HG03097 (cell line): ENCODE measurements around the gene RHOU.
"Not testable (repeated sequence)": the region's sequence is repeated elsewhere in the genome, so short reads cannot be mapped to it uniquely, and the experiment has no call there.

Experiments
- ATAC-seq: cut with Tn5 transposase; IDR thresholded peaks from one replicate; pipeline ENCODE4 v1.9.1; 2021; ENCODE audit not compliant: unreplicated experiment, low FRiP score

The RHOU gene

DNA sequence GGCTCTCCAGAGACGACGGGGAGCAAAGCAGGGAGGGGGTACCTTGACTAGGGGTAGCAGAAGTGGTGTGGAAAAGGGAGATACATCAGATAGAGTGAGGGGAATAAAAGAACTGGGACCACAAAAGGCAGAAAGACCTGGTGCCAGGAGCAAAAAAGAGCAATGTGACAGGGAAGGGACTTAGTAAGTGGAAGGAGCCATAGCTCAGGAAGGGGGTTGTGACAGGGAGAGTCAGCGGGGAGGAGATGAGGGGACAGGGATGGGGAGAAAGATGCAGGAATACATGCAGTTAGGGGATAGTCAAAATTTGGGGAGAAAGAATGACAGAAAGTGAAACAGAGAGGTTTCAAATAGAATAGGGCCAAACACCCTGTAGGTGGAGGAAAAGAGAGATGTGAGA, 20.5 kb downstream of the RHOU start:
- no peak for ATAC-seq

GRCh38 chr1:228756457-228756856, 21.2 kb downstream of the RHOU start:
- ATAC-seq, result no peak

DNA sequence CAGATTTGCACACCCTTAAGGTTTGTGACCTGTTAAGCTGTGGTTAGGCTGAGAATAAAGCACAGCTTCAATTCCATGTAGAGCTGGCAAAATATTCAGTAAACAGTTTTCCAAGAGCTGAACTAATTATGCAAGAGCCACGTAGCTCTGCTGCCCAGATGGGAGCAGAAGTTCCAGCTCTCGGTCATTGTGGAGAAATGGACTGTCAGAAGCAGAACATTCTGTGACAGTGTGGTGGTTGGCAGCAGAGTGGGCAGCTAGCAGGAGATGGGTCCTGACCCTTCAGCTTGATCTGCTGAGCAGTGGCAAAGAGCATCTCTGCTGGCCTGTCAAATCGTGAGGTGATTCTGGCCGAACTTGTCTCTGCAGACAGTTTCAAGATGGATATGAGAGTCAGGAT, 23.2 kb downstream of the RHOU start:
- no peak for ATAC-seq

DNA sequence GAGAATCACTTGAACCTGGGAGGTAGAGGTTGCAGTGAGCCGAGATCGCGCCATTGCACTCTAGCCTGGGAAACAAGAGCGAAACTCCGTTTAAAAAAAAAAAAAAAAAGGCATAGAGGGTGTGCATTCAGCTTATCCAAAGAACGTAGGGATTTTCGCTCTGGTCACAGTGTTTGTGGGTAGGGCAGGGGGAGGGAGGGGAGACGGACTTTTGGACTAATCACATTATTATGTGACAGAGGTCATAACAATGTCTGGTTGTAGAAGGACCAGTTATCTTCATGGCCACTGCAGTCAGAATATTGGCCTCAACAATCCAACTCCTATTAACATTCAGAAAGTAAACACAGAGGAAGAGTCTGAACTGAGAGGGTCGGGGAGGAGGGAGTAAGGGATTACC, 25.7 kb downstream of the RHOU start:
- no peak for ATAC-seq

DNA sequence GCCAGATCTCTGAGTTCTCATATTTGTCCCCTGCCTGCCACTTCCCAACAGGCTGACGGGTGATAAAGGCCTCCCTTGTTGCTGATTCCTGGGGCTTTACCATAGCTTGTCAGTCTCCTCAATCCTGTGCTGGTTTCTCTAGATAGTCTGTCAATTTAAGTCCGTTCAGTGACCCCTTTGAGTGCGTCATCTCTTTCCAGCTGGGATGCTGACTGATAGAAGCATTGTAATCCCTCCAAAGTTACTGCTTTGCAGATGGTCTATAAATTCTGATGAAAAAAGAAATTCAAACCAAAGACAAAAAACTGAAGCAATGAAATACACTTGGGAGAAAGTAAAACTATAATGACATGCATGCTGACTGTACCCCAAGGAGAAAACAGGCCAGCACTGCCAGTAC, 28.3 kb downstream of the RHOU start:
- no peak for ATAC-seq

DNA sequence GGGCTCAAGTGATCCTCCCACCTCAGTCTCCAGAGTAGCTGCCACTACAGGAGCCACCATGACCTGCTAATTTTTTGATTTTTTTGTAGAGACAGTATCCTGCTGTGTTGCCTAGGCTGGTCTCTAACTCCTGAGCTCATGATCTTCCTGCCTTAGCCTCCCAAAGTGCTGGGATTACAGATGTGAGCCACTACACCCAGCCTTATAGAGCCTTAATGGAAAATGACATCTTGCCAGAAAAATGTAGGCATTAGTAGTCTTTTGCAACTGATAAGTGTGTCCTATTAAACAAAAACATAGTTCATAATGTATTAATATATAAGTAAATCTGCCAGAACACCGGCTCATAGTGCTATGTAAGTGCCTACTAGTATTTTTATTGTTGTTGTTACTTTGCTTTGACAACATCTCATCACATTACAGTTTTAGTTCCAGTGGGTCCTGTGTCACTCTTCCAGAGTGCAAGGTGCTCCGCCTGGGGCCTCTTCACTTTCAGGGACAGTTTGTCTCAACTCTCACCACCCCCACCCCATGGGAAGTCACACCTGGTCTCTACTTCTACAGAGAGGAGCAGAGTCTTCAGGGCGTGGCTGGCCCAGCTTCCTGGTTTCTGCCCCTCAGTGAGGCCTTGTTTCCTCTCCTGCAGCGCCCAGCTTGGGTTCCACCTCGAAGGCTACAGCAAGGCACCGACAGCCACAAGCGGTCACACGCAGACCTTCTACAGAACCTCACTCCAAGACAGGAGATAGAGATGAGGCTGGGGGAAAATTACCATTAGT, 30.1 kb downstream of the RHOU start:
- ATAC-seq, result no peak

GRCh38 chr1:228766788-228767187, 31.5 kb downstream of the RHOU start:
- ATAC-seq, result no peak

DNA sequence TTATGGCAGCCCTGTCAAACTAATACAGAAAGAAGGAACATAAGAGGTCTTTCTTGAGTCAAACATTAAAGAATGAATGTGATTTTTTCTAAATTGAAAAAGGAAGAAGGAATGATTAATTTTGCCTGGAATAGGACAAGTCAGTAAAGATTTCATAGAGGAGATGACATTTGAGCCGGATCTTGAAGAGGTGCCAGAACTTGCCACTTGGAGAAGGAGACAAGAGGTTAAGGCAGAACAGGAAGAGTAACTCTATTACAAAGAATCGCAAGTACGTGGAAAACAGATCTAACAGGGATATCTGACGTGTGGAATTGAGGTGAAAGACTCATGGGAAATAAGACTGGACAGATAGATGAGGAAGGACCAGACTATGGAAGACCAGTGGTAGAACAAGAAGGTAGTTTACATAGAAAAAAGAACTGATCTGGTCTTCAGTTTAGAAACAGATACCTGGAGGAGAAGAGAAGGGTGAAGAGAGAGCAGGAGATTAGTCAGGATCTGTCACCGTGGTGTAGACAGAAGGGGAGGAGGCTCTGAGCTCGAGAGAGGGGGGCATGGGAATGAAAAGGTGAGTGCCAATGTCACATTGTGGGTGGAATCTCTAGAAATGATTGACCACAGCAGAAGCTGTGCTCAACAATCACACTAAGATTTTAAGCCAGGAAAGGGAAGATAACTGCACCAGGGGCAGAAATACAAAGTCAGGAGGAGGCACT, 32.5 kb downstream of the RHOU start:
- ATAC-seq, result no peak

DNA sequence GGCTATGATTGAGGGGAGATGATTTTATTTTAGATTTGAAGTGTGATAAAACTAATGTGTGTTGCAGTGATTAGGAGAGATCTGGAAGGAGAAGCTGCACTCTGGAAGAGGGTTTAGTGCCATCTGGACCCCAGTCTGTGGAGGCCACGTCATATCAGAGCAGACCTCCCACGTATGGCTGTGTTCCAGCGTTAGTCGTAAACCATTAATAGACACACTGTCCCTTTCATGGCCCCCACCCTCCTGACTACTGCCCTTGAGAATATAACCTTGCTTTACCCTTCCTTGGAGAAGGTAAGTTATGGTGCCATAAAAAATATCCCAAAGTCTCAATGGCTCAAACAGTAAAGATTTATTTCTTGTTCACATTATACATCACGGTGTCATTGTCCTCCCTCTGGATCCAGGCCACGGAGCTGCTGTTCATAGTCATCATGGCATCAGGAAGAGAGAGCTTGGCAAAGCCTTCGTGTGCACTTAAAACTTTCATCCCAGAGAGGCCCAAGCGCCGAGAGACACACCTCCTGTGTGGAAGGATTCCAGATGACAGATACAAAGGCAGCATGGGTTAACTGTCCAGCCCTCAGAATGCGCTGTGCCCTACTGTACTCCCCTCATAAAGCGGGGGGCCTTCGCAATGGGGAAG, 33.2 kb downstream of the RHOU start:
- no peak for ATAC-seq

DNA sequence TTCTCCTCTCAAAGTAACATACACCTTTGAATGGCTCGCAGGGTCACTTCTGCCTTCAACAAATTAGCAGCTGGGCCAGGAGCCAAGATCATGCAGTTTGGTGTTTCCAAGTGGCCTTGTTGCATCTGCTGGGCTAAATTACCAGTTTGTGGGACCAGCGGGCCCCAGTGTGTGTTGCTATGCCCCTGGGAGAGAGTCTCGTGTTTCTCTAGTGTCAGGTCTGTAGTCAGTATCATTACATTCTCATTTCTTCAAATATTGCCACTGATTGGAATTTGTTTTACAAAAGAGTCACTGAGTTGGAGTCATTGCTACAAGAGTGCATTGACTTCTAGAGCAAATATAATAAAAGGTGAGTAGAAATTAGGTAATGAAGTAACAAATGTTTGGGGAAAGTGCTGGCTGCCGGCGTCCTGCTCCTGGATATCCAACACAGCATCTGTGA, 35.5 kb downstream of the RHOU start:
- no peak for ATAC-seq

- no peak for ATAC-seq
These were observed 37.4 kb downstream of the RHOU start for GRCh38 chr1:228772516-228773212.

DNA sequence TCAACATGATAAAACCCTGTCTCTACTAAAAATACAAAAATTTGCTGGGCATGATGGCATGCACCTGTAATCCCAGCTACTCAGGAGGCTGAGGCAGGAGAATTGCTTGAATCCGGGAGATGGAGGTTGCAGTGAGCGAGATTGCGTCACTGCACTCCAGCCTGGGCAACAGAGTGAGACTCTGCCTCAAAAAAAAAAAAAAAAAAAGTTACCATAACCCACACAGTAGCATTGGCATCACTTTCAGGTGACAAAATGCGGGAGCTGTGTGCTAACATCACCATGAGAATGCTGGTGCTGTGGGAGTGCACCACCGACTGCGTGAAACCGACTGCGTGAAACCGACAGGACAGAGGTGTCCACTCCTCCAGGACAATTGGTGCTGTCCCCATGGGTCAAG, 40.7 kb downstream of the RHOU start:
- ATAC-seq, result not testable (repeated sequence)

DNA sequence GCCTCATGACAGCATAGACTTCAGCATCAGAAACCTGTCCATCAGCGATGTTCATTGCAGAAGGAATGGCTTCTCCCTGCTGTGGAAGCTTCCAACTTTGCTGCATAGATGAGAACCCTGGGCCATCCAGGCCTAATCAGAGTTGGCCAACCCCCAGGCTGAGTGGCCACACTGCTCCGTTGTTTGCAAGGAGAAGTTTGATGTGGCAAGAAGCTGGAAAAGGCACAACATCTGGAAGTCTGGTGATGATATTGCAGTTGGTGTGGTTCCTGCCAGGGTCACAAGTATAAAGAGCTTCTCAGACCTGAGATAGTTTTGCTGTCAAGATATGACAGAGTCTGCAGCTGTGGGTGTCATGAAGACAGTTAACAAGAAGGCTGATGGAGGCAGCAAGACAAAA, 41.2 kb downstream of the RHOU start:
- no peak for ATAC-seq

- no peak for ATAC-seq
These were observed 42.0 kb downstream of the RHOU start for GRCh38 chr1:228777236-228777635.

GRCh38 chr1:228778026-228778425, 42.7 kb downstream of the RHOU start:
- ATAC-seq, result no peak

DNA sequence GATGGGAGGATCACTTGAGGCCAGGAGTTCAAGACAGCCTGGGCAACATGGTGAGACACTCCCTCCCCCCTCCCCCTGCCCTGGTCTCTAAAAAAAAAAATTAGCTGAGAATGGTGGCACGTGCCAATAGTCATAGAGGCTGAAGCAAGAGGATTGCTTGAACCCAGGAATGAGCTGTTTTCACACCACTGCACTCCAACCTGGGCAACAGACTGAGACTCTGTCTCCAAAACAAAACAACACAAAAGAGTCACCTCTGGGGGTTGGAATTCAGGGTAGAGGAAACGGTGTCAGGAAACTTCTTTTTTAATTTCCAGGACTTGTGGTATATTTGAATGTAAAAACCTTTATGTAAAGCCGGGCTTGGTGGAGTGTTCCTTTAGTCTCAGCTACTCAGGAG, 43.2 kb downstream of the RHOU start:
- no peak for ATAC-seq

DNA sequence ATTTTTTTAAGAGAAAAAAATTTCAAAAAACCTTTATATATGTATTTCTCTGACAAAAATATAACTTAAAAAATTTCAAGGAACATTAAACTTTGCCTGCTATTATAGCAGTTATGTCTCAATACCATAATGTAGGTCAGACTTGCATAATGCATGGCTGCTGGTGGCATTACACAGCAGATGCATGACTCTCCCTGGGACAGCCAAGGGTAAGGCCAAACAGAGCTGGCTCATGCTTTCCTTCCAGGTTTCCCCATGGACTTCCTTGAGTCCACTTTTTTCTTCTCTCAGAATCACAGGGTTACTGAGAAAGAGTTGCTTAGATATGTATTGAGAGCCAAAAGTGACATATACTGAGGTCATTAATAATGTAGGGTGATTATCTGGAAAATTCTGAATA, 43.7 kb downstream of the RHOU start:
- no peak for ATAC-seq

DNA sequence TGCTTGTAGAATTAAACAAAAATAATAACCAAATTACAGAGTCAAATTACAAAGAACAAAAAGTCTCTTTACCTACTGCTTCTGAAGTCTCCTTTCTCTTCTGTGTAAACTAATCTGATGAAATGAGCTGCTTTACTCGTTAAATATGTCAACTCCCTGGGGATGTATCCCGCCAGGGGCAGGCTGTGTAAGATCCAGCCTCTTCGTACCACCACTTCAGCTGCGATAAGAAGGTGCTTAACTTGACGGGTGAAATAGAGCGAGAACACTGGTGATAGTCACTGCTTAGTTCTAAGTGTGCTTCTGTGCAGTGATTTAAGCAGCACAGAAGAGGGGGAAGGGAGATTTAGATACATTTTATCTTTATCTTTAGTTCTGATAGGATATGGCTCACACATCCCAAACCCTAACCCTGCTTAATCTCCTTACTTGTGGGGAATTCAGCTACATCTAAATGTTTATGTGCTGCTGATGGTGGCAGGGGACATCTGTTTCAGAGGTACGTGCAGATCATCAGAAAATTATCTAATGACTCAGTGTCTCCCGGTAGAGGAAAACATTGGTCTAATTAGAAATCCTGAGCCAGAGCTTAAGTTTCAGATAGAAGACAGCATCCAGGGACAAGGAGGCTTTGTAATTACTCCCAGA, 46.0 kb downstream of the RHOU start:
- ATAC-seq, result no peak

DNA sequence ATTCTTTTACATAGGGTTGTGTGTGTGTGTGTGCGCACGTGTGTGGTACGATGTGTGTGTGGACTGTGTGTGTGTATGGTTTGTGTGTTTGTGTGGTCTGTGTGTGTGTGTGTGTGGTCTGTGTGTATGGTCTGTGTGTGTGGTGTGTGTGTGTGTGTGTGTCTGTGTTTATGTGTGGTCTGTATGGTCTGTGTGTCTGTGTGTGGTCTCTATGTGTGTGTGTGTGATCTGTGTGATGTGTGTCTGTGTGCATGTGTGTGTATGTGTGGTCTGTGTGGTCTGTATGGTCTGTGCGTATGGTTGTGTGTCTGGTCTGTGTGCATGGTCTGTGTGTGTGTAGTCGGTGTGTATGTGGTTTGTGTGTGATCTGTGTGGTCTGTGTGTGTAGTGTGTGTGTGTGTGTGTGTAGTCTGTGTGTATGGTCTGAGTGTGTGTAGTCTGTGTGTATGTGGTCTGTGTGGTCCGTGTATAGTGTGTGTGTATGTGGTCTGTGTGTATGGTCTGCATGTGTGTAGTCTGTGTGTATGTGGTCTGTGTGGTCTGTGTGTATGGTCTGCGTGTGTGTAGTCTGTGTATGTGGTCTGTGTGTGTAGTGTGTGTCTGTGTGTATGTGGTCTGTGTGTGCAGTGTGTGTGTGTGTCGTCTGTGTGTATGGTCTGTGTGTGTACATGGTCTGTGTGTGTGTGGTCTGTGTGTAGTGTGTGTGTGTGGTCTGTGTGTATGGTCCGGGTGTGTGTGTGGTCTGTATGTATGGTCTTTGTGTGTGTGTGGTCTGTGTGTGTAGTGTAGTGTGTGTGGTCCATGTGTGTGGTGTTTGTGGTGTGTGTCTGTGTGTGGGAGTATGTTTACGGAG, 46.8 kb downstream of the RHOU start:
- ATAC-seq, result no peak
